Smooth muscle cell of the umbilical artery (primary cell): Measurements from ENCODE around the gene TCF7L1. TPM values are rescaled to one million over a fixed set of nuclear protein-coding genes. Genes with fewer than 3 reads are reported as not detected.

ENCODE experiments used
- total RNA-seq: library from RNA; depleted of rRNA; stranded (reverse); fragments of >200 nt; gene quantifications from 2 replicates; pipeline ENCODE4 v1.2.3, GENCODE V29; 2014

Gene TCF7L1, protein sequence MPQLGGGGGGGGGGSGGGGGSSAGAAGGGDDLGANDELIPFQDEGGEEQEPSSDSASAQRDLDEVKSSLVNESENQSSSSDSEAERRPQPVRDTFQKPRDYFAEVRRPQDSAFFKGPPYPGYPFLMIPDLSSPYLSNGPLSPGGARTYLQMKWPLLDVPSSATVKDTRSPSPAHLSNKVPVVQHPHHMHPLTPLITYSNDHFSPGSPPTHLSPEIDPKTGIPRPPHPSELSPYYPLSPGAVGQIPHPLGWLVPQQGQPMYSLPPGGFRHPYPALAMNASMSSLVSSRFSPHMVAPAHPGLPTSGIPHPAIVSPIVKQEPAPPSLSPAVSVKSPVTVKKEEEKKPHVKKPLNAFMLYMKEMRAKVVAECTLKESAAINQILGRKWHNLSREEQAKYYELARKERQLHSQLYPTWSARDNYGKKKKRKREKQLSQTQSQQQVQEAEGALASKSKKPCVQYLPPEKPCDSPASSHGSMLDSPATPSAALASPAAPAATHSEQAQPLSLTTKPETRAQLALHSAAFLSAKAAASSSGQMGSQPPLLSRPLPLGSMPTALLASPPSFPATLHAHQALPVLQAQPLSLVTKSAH
- 1.3 and 2.1 TPM in 2 replicates for total RNA-seq

DNA sequence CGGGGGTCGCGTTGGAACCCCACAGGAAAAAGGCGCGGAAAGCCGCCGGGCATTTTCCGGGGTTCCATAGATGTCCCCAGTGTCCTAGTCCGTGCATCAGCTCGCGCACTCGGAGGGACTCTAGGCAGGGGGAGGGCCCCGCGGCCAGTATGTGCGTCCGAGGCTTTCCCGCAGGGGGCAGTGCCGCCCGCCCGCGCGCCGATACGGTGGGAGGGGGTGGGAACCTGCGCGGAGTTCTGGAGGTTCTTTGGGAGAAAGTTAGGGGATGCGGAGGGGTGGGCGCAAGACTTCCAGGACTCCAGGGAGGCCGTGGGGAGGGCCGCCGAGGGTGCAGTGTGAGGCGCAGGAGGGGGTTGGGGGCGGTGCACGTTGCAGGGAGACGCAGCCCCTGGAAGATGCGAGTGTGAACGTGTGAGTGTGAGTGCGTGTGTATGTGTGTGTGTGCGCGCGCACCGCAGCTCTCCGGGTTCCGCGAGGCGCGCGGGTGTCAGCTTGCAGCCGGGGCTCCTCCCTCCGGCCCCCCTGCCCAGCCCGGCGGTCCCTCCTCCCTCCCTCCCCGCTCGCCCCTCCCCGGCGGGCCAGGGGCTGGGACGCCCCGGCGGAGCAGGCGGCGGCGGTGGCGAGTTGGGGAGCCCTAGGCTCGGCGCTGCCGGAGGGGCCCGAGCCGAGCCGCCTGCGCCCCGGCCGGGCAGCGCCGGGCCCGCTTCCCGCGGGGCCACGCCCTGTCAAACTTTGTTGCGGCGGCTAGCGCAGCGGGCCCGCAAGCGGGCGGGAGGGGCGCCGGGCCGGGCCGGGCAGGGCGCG lies at the start of gene TCF7L1:
Gene TCF7L1 (plus strand): TSS at position 559 of the 804 bp plus-strand sequence. CDS start 293 bp downstream, outside the sequence.

DNA sequence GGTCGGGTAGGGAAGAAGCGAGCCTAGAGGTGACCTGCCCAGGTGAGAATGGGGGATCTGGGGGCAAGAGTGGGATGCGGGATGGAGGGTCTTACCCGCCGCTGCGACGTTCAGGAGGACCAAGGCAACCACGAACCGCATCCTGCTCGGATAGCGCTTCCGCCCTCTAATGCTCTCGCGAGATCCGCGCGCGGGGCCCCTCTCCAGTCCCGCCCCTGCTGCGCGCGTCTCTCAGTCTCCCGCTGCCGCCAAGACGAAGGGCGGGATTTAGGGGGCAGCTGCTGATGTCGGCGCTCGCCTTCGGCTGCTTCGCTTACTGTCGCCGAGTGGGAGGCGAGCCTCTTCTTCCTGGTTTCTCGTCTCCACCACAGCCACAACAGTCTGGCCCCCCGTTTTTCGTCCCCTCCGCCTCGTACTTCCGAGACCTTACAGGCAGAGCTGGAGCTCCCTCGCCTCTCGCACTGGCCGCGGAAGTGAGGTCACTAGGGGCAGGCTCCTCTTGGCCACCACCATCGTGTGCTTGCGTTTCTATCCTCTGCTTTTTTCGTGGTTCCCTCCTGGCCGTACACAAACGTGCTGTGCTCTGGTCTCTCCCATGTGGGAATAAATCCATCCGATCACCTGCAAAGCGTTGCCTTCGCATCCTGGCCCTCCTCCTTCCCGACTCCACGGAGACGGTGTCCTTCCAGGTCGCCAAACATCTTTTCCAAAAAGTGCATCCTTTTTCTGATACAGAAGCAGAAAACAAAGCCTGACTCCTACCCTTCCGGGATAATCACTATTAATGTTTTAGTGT lies 194.8 kb downstream of the TCF7L1 start, which contains the start of gene TGOLN2:
Gene TGOLN2 (minus strand): TSS at position 168 of the 796 bp plus-strand sequence. CDS start 27 bp downstream, at position 141.

DNA sequence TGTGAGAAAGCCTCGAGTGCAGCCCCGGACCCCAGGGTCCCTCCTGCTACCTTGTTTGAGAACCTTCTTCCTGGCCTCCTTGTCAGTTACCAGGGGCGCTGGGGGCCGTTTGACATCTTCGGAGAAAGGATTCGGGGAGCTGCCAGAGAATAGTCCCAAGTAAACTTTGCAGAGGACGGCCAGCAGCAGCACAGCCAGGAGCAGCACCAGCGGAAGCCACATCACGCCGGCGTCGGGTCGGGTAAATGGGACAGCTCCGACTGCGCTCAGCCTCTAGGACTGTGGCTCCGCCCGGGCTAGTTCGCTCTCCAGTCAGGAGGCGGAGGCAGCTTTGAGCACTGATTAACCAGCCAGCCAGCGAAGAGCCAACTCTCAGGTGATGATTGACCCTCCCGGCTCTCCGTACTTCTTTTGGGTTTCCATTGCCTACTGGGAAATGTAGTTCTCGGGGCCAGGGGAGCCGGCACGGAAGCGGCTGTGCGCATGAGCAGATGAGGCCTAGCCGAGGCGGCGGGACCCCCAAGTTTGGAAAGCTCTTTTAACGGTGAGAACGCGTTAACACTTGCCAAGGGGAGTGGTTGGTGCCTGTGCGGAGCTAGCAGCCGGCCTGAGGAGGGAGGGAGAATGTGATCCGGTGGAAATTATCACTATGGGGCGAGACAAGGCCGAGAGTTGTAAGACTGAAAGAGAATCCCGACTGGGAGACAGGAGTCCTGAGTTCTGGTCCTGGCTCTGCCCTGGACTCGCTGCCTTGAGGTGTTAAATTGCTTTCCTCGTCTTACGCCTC lies 221.3 kb downstream of the TCF7L1 start, which contains the start of the genes ELMOD3 and RETSAT:
Gene ELMOD3 (plus strand): TSS at position 484 of the 787 bp plus-strand sequence. CDS start 2,430 bp downstream, outside the sequence.
Gene RETSAT (minus strand): TSS at position 243 of the 787 bp plus-strand sequence. CDS start 21 bp downstream, at position 222.

Other genes with a start within 250 kb of the TCF7L1 start
- gene TMSB10, start 227.7 kb upstream of the TCF7L1 start, total RNA-seq: 6,032 and 7,481 TPM in 2 replicates
- gene KCMF1, start 162.2 kb upstream of the TCF7L1 start, total RNA-seq: 72.8 and 88.8 TPM in 2 replicates
- 235 and 259 TPM in 2 replicates for gene TGOLN2, start 194.6 kb downstream of the TCF7L1 start, total RNA-seq
- gene RETSAT, start 221.1 kb downstream of the TCF7L1 start, total RNA-seq: 57.9 and 70.7 TPM in 2 replicates
- 13.1 and 14.4 TPM in 2 replicates for gene ELMOD3, start 221.4 kb downstream of the TCF7L1 start, total RNA-seq